Upper lobe of left lung (tissue), 4 donors: ENCODE data around the gene ZC3H4.

Experiments
- POLR2A ChIP-seq, 4 donors: fragments of 450-650 bp; IDR thresholded peaks; one replicate each; pipeline ENCODE4 v1.5.1; 2016 to 2017; ENCODE audit warnings: antibody characterized with exemption in 4 of 4, mild to moderate bottlenecking in 2 of 4
- POLR2AphosphoS5 ChIP-seq, 2 donors: sonication (generic); formaldehyde crosslinking; IDR thresholded peaks; one replicate each; pipeline ENCODE4 v1.5.1; 2017; ENCODE audit warnings: antibody characterized with exemption in 2 of 2
- TF ChIP-seq, protein P1 (sequence below), 6 experiments: fragments of 450-650 bp in 4 of 6; fragments of 200-600 bp in 2 of 6; sonication (generic) in 2 of 6; IDR thresholded peaks; one replicate each; pipeline ENCODE4 v1.5.1; 2016 to 2019; ENCODE audit warnings: antibody characterized with exemption in 6 of 6

DNA sequence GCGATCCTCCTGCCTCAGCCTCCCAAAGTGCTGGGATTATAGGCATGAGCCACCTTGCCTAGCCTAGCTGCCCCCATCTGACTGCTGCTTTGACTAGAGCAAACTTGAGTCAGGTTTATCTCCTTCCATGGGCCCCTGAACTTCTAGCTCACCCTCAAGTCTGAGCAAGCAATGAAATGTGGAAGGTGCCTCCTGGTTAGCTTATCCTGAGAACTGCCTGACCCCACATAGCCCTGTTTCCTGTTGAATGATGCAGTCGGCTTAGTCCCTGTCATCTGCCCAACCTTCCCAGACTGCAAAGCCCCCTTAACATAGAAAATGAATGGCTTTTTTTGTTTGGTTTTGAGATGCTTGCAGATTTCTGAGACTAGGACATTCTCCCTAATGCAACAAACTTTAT, 56.2 kb downstream of the ZC3H4 start:
- no peak for TF ChIP-seq POLR2A (IDR thresholded peaks at IDR 0.05)
- TF ChIP-seq, protein P1, sequence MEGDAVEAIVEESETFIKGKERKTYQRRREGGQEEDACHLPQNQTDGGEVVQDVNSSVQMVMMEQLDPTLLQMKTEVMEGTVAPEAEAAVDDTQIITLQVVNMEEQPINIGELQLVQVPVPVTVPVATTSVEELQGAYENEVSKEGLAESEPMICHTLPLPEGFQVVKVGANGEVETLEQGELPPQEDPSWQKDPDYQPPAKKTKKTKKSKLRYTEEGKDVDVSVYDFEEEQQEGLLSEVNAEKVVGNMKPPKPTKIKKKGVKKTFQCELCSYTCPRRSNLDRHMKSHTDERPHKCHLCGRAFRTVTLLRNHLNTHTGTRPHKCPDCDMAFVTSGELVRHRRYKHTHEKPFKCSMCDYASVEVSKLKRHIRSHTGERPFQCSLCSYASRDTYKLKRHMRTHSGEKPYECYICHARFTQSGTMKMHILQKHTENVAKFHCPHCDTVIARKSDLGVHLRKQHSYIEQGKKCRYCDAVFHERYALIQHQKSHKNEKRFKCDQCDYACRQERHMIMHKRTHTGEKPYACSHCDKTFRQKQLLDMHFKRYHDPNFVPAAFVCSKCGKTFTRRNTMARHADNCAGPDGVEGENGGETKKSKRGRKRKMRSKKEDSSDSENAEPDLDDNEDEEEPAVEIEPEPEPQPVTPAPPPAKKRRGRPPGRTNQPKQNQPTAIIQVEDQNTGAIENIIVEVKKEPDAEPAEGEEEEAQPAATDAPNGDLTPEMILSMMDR (IDR thresholded peaks at IDR 0.05) = no peak
- TF ChIP-seq POLR2AphosphoS5 (IDR thresholded peaks at IDR 0.05) = no peak
